Measurements from ENCODE around the gene RSPH1.

Gene RSPH1

DNA sequence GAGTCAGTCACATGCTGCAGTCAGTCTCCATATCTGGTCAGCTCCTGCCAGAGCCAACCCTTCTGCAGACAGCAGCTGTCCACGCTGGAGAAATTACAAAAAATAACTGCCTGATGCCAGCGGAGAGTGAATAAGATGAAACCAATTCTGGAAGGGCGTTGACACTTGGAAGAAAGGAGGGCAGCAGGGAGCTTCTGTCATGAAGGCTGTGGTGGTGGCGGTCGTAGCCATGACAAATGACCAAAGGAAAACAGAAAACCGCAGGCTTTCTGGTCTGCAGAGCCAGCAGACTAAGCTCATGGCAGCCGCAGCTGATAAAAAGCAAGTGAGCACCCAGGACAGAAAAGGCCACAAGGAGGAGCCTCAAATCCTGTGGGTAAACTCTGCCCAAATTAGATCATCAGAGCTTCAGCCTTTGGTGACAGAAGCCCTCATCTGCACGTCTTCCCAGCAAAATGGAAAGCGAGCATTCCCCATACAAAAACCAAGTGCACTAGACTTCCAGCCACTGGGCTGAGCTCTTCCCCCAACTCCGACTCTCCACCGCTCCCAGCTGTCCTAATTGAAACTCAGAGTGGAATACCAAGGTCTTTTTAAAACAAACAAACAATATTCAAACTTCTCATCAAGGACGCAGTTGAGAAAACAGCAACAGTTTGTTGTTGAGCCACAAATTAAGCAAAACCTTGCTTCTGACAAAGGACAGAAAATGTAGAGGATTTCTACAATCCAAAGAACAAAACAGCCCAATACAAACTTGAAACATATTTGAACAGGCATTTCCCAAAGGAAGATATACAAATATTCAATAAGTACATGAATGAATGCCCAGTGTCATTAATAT lies 28.7 kb downstream of the RSPH1 start:
- DNase-seq (ENCODE audit: low read depth in 2 of 3, low spot score in 2 of 3) = no peak

DNA sequence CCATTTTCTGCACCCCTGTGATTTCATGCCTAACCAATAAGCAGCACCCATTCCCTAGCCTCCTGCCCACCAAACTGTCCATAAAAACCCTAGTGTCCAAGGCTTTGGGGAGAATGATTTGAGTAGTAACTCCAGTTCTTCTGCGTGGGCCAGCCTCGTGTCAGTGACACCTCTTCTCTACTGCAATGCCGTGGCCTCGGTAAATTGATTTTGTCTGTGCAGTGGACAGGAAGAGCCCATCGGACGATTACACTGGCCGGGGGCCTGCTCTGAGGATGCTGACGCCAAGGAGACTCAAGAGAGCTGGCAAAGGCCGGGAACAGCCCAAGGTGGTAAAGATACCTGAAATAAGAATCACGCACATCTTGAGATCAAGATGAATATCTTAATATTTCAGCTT lies 29.3 kb downstream of the RSPH1 start:
- DNase-seq (ENCODE audit: low read depth in 2 of 3, low spot score in 2 of 3) = no peak

DNA sequence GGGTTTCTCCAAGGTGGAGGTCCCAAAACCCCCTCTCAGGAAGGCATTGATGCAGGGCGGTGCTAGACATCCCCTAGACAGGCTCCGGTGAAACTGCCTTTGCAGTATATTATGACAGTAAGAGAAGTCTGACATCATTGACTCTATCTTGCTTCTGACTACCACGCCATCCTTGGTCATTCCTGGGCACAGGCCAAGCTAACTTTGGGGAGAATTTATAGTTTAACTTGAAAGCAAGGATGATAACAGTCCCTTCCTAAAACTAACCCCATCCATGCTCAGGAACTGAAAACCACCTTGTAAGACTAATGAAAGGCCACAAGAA lies 30.3 kb downstream of the RSPH1 start:
- no peak for DNase-seq (ENCODE audit: low read depth in 2 of 3, low spot score in 2 of 3)

DNA sequence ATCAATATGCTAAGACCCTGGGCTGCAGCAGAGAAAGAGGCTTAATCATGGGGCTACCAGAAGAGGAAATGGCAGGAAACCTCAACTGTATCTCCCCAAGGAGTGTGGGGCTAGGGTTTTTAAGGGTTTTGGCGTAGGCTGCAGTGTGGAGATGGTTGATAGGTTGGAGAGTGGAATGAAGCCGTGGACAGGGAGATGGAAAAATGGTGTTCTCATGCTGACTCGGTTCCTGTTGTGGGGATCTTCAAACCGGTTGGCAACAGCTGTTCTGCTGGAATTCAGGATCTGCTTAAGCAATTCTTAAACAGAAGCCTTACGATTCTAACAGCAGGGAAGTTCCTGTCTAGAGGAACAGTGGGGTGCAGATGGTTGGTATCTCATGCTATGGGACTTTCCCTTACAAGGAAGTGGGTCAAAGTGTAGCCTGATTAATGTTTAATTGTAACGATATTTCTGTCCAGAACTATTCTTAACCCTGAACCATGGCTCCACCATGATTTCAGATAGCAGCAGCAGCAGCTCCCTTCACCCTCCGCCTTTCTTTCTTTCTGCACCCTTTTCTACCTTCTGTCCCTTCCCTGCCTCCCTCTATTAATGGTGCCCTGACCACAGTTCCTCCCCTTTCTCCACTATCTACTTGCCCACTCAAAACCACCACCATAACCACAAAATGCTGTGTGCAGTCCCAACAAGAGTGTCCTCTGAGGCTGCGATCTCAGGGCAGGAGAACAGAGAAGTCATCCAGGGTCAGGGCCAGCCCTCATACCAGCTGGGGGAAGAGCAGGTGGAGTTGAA lies 30.8 kb downstream of the RSPH1 start:
- DNase-seq (ENCODE audit: low read depth in 2 of 3, low spot score in 2 of 3) = no peak

DNA sequence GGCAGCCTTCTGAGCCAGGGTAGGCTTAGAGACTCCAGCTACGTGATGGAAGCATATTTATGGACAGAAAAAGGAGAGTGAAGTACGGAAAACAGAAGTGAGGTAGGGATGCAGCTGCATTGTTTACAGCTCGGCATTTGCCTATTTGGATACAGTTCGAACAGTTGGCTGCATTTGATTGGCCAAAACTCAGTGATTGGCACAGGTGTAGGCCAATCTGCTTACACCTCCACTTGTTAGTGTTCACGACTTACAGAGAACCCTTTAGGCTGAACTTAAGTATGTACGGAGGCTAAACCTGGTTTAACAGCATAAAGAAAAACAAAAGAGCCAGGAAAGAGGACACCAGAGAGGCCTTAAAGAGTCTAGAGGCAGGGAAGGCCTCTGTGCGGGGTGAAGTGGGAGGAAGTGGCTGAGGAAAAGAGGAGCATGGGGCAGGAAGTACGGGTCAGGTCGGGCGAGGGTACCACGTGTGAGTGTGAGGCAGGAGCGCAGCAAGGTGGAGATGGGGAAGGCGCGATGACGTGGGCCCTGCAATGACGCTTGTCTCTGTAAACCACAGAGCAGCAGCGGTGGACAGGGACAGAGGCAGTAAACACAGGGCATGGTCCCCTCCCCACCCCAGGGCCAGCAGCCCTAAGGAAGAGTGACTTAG lies 32.0 kb downstream of the RSPH1 start:
- peak in 1 of 3 experiments; percentile 41 for DNase-seq (ENCODE audit: low read depth in 2 of 3, low spot score in 2 of 3)

DNA sequence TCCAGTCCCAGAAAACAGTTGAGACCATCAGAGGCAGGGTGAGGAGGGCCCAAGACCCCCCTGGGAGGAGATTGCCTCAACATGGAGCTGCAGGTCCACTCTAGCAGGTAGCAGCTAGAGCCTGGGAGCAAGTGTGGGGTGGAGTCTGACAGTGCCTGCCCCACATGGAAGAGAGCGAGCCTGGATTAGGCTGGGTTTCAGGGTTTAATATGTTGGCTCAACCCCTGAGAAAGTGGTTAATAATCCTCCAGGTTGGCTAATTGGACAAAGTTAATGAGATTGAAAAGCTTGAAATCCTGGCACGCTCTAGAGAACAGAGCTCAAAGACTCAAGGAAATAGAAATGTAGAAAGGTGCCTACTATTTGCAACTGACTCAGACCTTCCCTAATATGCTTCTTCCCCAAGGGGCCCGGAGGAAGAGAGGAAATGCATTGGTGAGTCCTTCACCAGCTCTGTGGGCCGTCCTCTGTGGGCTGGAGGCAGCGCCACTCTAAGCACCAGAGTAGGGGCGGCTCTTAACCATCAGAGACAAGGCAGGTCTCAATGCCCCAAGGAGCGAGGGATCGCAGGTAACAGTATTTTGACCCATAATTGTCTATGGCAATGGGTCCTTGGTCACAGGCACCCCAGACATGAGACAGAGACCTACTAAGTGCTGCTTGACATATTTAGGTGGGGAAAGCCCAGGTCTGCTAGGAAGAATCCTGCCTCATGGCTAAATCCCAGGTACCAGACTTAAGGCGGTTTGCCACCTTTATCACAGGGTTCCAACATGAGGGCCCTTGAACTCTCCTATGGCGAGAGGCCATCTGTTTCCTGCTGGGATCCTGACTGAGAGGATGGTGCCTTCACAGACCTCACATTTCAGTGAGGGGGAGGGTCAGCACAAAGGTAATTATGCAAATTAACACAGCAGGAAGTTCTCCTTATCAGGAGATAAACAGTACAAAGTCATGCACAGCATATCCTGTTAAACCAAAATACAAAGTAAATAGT lies 33.8 kb downstream of the RSPH1 start:
- DNase-seq (ENCODE audit: low read depth in 2 of 3, low spot score in 2 of 3) = no peak

DNA sequence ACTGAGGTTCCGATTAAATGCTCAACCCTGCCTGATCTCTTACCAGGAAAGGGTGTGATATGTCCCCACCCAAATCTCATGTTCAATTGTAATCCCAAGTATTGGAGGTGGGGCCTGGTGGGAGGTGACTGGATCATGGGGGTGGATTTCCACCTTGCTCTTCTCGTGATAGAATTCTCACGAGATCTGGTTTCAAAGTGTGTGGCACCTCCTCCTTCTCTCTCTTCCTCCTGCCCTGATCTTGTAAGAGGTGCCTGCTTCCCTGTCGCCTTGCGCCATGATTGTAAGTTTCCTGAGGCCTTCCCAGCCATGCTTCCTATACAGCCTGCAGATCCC lies 34.9 kb downstream of the RSPH1 start:
- no peak for DNase-seq (ENCODE audit: low read depth in 2 of 3, low spot score in 2 of 3)

DNA sequence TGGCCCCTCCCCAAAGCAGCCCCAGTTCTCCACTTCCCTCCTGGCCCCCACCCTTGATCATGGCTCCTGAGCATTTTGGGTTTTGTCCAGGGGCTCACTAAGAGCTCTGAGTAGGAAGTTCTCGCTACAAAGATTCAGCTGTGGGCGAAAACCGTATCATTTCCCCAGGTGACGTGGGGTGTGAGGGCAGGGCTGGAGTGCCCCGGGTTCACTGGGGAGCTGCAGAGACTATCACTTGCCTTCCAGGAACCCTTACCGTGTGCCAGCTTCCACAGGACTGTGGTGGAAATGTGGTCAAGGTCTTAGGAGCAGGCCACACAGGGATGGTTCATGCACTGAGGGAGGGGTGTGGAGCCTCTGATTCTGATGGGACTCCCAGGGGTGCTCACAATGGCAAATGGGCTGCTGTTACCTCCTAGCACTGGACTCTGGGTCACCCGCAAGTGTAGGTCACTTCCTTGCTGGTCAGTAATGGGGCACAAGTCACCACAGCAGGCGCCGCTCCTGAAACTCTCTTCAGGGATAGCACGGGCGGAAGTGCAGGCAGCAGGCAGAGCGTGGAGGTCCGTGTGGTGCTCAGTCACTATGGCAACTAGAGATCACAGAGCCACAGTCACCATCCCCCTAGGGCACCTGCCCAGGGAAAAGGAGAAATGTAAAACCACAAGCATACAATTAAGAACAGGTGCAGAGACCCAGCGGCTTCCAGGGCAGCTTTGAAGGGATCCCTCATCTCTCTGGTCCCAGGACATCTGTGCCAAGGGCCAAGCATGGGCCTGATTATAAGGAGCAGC lies 35.4 kb downstream of the RSPH1 start:
- no peak for DNase-seq (ENCODE audit: low read depth in 2 of 3, low spot score in 2 of 3)

DNA sequence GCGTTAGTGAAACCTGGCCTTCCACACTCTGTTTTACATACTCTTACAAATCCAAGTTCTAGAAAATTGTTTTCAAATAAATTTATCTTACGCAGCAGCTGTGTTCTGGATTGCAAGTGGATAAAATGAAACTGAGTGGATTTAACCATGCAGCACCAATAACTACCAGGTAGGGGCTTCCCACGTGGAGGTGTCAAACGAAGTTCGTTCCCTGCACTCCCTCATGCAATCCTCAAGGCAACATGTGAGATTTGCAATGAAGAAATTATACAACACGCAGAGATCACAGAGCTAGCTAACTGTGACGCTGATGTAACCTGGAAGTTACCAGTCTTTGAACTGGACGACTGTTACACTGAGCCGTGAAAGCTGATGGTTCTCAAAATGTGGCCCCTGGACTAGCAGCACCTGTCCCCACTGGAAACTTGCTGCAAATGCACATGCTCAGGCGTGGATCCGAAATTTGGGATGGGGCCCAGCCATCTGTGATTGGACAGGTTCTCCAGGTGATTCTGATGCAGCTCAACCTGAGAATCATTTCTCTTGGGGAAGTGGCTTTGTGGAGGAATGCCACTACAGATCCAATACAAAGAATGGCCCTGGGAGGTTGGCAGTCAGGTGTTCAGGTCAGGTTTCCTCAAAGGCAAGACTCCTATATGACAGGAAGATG lies 36.3 kb downstream of the RSPH1 start:
- DNase-seq (ENCODE audit: low read depth in 2 of 3, low spot score in 2 of 3) = no peak

DNA sequence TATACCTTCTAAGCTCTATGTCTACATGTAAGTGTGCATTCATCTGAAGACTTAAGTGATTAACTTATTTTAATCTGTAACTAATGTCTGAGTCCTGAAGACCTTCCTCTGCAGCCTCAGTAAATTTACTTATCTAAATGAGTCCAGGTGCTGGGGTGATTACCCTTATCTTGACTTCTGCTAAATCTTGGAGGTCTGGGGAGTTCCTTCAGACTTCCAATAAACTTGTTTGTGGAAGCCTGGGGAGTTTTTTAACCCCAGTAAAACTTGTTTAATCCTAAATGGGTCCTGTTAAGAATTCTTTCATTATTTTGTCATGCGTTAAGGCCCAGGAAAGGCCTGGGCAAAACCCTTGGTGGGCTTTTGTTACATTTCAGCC lies 37.0 kb downstream of the RSPH1 start:
- DNase-seq (ENCODE audit: low read depth in 2 of 3, low spot score in 2 of 3) = no peak

DNA sequence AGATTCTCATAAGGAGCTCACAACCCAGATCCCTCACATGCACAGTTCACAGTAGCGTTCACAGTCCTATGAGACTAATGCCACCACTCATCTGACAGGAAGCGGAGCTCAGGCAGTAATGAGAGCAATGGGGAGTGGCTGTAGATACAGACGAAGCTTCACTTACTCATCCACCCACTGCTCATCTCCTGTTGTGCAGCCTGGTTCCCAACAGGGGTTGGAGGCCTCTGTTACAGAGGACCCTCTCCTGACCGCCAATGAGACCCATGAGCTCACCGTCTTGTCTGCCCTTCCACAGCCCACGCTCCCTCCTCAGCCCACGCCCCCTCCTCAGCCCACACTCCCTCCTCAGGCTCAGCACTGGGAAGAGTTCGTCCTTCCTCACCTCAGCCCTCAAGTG lies 39.6 kb downstream of the RSPH1 start:
- no peak for DNase-seq (ENCODE audit: low read depth in 2 of 3, low spot score in 2 of 3)

DNA sequence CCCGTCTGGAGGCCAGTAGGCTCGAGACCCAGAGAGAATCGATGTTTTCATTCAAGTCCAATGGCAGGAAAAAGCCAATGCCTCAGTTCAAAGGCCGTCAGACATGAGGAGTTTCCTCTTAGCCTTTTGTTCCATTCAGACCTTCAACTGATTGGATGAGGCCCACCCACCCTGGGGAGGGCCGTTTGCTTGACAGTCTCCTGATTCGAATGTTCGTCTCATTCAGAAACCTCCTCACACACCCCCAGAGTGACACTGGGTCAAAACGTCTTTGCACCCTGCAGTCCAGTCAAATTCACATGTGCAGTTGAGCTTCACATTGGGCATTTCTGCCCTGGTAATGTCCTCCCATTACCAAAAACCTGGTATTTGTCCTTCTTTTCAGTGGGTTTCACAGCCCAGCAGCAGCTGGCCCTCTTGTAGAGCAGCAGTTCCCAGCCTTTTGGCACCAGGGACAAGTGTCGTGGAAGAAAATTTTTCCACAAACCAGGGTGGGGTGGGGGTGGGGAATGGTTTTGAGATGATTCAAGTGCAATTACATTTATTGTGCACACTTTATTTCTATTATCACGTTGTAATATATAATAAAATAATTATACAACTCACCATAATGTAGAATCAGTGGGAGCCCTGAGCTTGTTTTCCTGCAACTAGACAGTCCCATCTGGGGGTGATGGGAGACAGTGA lies 40.1 kb downstream of the RSPH1 start:
- DNase-seq (ENCODE audit: low read depth in 2 of 3, low spot score in 2 of 3) = no peak

DNA sequence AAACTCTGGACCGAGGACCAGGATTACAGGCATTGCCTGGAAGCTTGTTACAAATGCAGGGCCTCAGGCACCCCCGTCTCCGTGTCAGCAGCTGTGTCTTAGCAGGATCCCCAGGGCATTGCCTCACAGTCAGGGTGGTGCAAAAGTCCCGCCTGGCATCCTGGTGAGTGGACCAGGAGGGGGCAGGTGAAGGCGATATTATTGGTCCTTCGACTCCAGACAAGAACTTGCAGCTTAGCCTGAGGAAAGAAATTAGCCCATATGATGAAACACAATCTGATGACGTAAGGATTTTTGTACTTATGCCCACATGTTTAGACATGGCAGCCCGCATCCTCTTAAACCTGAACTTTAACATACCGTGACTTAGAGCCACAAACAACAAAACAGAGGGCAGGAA lies 40.8 kb downstream of the RSPH1 start:
- no peak for DNase-seq (ENCODE audit: low read depth in 2 of 3, low spot score in 2 of 3)

DNA sequence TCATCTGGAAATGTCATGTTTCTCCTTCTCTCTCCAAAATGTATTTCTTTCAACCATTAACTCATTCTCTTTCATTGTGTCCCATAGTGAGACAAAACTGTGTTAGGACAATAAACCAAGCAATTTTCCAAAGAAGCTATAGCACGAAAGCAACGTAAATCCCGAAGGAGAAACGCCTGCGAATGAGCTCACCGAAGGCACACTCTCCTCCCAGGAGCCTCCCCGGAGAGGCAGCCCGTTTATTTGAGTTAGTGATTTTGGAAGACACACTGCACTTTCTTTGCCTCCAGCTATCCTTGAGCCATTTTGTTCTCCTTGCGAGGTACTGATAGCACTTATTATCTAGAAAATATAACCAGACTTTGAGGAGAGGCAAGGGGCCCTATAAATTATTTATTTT lies 41.2 kb downstream of the RSPH1 start:
- DNase-seq (ENCODE audit: low read depth in 2 of 3, low spot score in 2 of 3) = no peak

DNA sequence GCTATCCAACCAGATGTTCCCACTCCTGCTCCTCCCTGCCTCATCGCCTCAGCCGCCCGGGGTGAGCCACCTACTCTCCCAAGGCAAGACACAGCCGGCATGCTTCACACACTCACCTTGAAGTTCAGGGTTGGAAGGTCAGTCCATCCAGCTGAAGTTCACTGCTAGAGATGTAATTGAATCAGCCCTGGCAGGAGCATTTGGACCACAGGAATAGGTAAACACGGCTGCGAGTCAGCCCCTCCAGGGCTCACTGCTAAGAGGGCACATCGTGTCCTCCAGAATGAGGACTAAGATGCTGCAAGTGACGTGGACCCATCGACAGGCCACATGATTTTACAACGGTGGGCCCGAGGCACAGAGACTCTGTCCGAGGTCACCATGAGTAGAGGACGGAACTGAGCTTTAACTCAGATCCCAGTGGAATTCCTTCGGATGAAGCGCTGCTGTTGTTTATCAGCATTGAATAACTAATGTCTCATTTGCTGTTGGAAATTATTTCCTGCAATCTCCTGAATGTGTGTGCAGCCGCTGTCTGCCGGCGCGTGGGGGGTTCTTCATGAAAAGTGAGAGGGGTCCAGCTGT lies 41.9 kb downstream of the RSPH1 start:
- no peak for DNase-seq (ENCODE audit: low read depth in 2 of 3, low spot score in 2 of 3)

DNA sequence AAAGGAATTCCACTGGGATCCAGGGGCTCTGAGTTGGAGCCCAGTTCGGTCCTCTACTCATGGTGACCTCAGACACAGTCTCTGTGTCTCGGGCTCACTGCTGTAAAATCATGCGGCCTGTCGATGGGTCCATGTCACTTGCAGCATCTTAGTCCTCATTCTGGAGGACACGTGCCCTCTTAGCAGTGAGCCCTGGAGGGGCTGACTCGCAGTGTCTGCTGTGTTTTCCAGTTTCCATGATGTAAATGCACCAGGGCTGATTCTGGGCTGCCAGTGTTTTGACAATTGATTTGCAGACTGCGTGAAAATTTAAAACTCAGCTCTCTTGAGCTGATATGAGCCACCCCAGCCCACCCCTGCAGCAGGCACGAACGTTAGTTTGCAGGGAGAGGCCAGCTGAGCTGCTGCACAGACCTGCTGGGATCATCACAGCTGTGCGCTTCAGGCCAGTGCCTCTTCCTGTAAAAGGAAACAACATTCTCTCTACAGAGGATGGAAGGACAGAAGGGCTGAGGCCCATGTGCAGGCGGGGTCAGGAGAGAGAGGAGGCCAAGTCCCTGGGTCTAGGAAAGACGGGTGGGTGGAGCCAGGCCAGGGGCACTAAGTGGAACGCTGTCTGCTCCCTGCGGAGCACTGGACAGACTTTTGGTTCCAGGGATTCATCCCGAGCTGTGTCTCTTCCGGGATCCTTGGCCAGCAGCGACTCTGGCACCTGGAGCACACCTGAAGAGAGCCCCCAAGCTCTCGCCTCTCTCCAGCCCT lies 42.6 kb downstream of the RSPH1 start:
- no peak for DNase-seq (ENCODE audit: low read depth in 2 of 3, low spot score in 2 of 3)

DNA sequence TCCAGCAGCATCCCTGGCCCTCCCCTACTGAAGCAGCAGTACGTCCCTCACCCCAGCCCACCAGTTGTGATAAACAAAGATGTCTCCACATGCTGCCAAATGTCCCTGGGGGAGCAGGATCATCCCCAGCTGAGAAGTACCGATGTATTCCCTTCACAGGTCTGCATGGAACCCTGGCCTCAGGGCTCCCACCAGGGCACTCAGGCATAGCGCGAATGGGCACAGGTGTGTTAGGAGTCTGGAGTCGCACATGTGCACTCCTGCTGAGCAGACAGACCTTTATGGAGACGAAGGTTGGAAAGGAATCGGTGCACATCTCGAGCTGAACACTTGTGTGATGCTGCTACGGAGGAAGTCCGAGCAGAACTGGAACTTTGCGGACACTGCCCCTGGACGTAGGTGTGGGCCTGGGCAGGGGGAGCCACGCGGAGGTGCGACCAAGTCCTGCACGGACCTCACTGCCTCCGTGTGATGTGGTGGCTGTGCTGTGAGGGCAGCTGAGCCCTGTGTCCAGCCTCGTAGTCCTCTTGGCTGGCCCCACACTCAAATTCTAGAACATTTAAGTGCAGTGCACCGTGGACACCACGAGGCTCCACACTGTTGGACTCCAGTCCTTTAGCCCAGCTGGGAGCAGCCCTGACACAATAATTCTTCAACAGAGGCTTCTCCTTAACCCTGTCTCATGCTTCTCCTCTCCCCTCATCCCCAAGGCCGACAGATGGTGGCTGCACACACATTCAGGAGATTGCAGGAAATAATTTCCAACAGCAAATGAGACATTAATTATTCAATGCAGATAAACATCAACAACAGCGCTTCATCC lies 43.4 kb downstream of the RSPH1 start:
- no peak for DNase-seq (ENCODE audit: low read depth in 2 of 3, low spot score in 2 of 3)

All from activated CD8-positive, alpha-beta memory T cell treated with anti-CD3 and anti-CD28 coated beads for 48 hours (primary cell).